Brain pericyte (primary cell): ENCODE data around the gene BRSK2.
"Not testable (repeated sequence)": the region's sequence is repeated elsewhere in the genome, so short reads cannot be mapped to it uniquely, and the experiment has no call there.

ENCODE experiments used
- DNase-seq: peaks from one replicate; pipeline ENCODE4 v3.0.0-alpha.2; 2012; ENCODE audit warnings: low read depth, low spot score

The BRSK2 gene

DNA sequence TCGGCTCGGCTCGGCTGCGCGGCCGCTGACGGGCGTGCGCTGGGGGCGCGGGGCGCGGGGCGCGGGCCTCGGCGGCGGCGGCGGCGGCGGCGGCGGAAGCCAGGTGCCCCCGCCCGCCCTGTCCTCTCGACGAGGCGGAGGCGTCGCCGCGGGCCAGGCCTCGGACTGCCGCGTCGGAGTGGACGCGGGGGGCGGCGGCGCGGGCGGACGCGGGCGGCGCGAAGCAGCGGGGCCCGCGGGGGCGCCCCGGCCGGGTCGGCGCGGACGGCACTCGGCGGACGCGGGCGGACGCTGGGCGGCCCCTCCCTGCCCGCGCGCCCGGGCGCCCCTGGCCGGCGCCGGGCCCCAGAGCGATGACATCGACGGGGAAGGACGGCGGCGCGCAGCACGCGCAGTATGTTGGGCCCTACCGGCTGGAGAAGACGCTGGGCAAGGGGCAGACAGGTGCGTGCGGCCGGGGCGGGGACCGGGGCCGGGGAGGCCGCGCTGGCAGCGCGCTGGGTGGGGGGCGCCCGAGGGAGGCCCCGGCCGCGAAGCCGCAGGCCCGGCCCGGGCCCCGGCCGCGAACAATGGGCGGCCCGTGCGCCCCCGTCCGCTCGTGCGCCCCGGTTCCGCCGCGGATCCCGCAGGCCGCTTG lies at the start of gene BRSK2:
Gene BRSK2 (plus strand): TSS at position 3 of the 637 bp plus-strand sequence. CDS start 351 bp downstream, at position 354.
- no peak for DNase-seq

DNA sequence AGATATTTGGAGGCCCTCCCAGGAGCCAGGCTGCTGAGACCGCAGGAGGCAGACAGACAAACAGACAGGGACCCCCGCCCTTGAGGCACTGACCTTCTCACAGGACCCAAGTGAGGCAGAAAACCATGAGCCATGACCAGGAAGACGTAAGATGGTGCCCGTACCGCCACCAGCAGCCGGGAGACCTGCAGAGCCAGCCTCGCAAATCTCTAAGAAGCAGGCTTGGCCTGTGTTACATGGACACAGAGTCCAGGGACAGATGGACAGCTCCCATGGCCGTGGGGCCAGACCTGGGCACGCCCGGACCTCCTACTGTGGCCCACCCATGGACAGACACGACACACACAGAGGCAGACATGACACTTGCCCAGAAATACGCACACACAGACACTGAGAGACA lies 49.6 kb upstream of the BRSK2 start:
- no peak for DNase-seq

DNA sequence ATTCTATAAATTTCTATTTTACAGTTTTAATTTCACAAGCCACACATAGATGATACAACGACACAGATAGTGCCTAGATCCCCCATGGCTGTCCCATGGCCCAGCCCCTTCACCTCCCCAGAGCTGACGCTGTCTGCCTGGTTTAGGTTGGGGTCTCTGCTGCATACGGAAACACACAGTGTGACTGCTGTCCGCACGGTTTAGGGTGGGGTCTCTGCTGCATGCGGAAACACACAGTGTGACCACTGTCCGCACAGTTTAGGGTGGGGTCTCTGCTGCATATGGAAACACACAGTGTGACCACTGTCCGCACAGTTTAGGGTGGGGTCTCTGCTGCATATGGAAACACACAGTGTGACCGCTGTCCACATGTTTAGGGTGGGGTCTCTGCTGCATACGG lies 48.5 kb upstream of the BRSK2 start:
- DNase-seq: not testable (repeated sequence)

DNA sequence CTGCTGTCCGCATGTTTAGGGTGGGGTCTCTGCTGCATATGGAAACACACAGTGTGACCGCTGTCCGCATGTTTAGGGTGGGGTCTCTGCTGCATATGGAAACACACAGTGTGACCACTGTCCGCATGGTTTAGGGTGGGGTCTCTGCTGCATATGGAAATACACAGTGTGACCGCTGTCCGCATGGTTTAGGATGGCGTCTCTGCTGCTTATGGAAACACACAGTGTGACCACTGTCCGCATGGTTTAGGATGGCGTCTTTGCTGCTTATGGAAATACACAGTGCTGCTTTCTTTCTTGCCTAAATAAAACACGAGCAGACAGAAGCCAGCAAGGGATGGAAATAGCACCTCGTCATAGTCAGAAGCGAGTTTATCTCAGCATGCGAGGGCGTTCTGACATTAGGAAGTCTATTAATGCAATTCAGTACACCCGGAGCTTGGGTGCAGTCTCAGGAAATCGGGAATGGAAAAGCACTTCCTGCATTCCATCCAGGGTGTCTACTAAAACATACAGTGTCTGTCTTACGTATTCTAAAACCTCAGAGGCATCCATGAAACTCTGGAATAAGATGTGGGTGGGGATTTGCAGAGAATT lies 47.7 kb upstream of the BRSK2 start:
- no peak for DNase-seq

DNA sequence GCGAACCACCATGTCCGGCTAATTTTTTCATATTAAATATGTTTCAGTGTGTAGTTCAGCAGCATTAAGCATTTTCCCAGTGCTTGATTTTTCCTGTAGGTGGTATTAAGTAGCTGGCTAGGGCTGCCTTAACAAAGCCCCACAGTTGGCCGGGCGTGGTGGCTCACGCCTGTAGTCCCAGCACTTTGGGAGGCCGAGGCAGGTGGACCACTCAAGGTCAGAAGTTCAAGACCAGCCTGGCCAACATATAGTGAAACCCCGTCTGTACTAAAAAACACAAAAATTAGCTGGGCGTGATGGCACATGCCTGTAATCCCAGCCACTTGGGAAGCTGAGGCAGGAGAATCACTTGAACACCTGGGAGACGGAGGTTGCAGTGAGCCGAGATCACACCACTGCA lies 46.8 kb upstream of the BRSK2 start:
- DNase-seq: no peak

DNA sequence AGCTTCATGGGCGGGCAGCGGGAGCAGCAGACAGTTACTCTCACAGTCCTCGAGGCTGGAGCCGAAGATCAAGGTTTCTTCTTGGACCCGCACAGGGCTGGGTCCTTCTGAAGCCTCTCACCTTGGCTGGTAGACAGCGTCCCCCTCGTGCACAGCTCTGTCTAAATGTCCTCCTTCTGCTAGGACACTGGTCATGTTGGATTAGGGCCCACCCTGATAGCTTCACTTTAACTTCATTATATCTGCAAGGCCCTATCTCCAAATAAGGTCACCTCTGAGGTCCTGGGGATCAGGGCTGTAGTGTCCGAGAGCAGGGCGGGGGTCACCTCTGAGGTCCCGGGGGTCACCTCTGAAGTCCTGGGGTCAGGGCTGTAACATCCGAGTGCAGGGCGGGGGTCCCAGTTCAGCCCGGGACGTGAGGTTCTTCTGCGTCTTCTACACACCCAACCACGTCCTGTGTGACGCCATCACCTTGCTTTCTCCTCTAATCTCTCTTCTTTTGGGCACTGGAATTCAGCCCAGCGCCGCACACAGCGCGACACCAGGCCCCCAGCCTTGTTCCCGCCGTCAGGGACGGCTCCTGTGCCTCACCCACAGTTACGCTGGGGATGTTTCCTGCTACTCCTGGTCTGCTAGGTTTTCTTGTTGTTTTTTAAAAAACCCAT lies 46.2 kb upstream of the BRSK2 start:
- DNase-seq: no peak

DNA sequence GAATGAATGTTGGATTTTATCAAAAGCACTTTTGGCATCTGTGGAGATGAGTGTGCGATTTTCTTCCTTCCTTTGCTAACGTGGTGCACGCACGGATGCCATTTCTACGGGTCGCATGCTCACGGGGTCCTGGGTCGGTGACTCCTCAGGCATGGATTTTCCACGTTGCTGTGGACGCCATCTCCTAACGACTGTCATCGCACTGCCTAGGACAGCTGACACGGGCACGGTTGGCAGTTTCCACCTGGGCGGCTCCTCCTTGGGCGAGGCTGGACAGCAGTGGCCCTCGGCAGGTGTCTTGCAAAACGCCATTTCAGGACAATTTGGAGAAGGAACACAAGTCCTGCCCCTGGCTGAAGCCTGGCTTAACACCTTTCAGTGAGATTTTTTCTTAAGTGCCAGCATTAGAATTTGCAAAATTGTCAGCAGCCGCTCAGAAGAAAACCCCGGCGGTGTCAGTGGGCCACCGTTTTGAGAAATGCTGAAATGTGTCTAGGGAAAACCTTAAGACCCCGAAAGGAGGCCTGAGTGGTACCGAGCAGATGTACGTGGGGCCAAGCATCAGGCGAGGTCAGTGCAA lies 45.6 kb upstream of the BRSK2 start:
- no peak for DNase-seq

DNA sequence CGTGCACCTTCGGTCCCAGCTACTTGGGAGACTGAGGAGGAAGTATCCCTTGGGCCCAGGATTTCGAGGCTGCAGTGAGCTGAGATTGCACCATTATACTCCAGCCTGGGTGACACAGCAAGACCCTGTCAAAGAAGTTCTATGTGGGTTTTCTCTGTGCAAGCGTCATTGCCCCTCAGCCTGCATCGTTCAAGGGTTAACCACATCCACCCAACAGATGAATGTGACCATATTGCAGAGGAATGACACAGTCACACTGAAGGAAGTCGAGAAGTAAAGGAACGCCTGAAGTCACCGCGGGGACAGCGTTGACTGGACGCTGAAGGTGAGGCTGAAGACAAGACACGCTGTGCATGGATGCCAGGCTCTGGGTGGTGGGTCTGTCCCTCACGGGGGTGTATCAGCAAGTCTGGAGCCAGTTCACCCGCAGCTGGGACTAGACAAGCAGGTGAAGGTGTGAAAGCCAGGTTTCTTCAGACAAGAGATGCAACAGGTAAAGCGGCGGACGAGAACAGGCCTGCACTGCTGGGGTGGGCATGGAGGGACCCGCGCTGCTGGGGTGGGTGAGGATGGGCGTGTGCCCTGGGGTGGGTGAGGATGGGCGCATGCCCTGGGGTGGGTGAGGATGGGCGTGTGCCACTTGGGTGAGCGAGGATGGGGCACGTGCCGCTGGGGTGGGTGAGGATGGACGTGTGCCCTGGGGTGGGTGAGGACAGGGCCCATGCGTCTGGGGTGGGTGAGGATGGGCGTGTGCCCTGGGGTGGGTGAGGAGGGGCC lies 43.8 kb upstream of the BRSK2 start:
- DNase-seq: no peak

DNA sequence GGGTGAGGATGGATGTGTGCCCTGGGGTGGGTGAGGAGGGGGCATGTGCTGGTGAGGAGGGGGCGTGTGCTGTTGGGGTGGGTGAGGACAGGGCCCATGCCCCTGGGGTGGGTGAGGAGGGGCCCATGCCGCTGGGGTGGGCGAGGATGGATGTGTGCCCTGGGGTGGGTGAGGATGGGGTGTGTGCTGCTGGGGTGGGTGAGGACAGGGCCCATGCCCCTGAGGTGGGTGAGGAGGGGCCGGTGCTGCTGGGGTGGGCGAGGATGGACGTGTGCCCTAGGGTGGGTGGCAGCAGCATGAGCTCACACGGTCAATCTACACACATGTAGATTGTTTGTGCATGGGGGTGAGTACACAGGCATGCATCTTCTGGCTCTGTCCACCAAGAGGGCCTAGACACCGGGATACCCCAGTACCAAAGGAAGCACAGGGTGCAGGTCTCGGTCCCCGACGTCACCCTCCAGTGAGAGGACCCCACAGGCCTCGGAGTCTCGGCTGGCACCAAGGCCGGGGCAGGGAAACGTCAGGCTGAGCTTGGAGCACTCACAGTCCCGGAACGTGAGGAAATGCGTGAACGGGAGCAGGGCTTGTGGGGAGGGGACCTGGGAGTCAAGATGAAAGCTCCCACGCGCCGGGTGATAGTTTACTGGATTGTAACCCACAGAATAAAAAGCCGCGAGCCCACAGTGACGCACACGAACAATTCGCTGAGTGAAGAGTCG lies 42.9 kb upstream of the BRSK2 start:
- DNase-seq: no peak

DNA sequence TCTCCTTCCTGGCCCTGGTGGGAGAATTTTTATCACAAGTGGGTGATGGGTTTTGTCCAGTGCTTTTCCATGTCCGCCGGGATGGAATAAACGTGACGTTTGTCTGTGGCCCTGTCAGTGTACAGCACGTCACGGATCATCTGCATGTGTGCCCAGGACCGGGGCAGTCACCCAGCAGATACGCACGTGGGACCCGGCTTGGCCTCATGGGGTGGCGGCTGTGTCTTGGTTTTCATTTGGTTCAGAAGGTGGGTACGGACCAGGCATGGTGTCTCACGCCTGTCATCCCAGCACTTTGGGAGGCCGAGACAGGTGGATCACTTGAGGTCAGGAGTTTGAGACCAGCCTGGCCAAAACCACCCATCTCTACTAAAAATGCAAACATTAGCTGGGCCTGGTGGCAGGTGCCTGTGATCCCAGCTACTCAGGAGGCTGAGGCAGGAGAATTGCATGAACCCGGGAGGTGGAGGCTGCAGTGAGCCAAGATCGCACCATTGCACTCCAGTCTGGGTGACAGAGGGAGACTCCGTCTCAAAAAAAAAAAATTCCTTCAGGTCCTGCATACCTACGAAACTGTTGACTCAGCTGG lies 42.2 kb upstream of the BRSK2 start:
- not testable (repeated sequence) for DNase-seq

DNA sequence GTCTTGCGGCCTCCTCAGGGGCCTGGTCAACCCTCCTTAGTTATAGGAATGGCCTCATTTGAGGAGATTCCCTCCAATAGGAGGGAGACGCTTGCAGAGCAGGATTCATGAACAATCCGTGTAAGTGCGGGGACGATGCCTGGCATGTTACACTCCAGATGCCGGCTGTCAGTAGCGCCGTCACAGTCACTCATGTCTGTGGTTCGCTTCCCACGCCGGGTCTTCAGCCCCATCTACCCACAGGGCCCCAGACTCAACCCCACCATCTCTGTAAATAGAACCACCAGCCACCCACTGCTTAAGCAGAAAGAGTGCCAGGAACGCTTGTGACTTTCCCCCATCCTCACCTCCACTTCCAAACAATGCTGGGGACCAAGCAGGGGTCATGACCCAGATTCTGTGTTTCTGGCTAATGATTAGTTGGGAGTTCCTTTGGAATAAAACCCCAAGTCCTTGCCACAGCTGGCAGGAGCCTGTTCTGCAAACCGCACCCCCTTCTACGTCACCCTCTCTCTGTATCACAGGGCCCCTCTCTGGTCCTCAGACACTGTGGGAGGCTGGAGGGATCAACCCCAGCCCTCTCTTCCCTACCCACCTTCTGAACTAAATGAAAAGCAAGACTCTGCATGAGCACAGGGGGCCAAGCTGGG lies 41.5 kb upstream of the BRSK2 start:
- DNase-seq: no peak

DNA sequence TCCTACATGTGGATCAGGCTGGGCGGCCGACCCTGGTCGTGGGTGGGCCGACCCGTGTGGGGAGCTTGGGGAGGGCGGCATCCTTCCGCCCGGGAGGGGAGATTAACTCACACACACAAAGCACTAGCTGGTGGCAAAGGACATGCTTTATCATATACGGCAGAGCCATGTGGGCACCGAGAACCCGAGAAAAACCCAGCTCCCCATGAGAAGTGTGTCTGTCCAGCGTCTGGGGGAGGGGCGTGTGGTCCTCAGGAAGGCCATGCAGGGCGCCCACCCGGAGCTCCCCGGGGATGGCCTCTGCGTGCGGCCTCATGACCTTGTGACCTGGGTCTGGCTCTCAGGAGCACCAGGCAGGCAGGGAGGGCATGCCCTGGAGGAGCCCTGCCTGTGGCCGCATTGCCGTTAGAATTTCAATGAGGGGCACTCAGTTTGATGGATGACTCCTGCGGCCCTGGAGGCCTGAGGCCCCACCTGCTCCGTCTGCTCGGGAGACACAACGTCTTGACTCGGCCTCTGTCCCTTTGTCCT lies 40.9 kb upstream of the BRSK2 start:
- no peak for DNase-seq

DNA sequence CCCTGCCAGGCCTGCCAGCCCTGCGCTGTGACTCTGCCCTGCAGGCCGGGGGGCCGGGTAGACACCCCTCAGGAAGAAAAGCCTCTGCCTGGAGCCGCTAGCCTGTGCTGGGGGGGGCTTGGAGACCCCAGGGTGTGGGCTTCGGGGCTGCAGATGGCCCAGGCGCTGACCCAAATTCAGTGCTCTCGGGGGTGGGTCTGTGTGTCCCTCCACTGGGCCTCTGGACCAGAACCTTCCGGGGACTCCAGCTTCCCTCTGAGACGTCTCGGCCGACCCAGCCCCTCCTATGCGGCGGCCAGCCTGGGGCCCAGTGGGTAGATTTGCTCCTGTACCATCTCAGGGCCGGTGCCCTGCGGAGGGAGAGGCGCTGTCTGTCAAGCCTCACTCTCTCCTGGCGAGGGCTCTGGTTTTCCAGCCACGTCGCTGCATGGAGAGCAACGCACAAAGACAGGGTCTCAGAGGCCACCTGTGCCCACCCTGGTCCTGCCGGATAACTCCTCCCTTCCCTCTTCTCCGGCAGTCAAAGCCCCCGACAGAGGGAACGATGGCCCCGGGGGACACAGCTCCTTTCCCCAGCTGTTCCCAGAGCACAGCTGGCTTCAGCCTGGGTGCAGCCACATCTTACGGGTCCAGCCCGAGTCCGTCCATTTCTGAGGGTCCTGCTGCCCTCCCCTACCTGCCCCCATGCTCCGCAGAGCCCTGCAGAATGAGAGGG lies 40.2 kb upstream of the BRSK2 start:
- DNase-seq: no peak

DNA sequence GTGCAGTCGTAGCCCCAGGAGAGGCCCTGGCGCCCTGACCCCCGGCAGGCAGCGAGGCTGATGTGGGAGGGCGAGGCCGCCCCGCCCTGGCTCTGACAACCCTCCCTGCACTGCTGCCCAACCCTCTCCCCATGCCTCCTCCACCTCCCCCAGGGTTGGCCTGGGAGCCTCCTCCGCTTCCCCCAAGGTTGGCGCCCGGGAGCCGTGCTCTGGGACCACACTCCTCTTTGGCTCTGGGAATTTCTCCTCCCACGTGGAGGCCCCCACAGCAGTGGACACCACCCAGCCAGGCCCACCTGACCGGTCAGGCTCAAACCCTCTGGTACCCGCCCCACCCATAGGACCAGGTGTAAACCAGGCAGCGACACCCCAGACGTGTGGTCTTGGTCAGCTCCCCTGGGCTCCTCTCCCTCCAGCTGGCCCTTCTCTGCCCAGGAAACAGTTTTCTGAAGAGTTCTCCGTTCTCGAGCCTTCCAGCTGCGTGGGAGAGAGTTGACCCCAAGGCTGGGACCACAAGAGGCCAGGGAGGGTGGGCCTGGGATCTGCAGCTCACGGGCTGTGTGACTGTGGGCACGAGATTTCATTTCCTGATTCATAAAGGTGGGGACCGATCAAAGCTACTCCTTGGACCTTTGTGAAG lies 39.5 kb upstream of the BRSK2 start:
- no peak for DNase-seq

DNA sequence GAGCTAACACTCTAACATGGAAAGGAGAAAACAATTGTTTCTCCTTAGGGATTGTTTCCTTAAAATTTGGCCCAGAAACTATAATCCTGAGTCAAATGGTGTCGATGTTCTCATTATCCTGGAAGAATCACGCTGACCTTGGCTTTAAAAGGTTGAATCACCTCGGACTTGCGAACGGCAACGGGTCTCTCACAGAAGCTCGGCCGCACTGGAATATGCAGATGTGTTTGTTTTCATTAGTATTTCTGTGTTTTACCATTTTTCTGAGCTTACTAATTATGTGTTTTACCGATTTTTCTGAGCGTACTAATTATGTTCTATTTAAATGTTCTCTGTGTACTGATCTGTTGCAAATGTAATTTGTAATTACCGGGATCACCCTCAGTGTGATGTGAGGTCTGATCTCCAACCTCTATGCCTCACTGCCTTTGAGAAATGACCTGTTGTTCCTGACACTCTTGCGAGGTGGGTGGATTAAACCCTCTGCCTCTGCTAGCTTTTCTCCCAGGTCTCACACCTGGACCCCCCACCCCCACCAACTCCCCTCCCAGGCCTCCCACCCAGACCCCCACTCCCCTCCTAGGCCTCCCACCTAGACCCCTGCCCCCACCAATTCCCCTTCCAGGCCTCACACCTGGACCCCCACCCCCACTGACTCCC lies 38.3 kb upstream of the BRSK2 start:
- no peak for DNase-seq

DNA sequence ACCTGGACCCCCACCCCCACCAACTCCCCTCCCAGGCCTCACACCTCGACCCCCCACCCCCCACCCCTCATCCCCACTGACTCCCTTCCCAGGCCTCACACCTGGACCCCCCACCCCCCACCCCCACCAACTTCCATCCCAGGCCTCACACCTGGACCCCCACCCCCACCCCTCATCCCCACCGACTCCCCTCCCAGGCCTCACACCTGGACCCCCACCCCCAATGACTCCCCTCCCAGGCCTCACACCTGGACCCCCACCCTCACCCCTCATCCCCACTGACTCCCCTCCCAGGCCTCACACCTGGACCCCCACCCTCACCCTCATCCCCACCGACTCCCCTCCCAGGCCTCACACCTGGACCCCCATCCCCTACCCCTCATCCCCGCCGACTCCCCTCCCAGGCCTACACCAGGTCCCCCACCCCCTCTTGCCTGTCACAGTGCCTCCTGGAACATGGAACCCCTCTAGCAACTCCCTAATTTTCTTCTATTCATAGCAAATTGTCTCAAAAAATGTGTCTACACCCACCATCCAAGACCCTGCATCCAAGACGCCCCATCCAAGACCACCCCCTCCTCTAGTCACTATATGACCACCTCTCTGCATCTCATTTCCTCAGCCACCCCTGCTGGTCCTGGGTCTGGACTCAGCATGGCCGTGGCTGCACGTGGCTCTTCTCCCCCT lies 36.9 kb upstream of the BRSK2 start:
- DNase-seq: no peak

DNA sequence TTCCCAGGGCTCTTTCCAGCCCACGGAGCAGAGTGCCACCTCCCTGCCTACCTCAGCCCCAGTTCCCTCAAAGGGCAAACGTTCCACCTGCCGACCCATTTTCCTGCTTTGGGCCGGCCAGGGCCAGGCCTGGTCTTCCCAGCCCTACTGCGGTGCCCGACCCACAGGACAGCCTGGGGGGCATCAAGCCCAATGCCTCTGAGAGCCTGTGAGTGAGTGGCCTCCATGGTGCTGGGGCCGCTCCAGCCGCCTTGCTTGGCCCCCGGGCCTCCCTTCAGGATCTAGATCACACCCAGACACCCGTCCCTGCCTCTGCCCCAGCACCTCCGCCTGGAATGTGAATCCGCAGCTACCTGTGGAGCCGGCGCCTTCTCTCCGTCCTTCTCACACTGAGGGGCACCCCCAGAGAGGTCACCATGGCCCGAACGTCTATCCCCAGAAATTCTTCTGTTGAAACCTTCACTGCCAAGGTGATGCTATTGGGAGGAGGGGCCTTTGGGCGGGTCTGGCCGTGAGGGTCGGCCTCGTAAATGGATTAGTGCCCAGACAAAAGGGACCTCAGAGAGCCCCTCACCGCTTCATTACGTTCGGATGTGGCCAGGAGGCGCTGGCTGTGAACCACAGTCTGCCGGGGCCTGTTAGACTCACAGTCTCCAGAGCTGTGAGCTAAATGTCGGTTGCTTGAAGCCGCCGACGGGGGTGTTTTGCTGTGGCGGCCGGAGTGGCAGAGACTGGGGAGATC lies 36.2 kb upstream of the BRSK2 start:
- DNase-seq: no peak
